ENCODE results near the gene KCNS3. TPM values are rescaled to one million over a fixed set of nuclear protein-coding genes. Genes with fewer than 3 reads are reported as not detected.

Gene KCNS3
- total RNA-seq, 2 experiments from 2014 or later = not detected

- POLR2A ChIA-PET = no interaction called here
- Histone ChIP-seq H3K27ac (ENCODE audit: low read depth, low read length, poor library complexity, severe bottlenecking) (no peak overlapping the region), H3K4me1 (ENCODE audit: insufficient read depth, low read length, poor library complexity, severe bottlenecking) (no peaks in the 10 kb centered on the region), H4K20me1 (ENCODE audit: insufficient read depth, low read length) (no peaks in the 10 kb centered on the region), H3K79me2 (ENCODE audit: insufficient read depth, low read depth, low read length) (no peaks in the 10 kb centered on the region), H3K4me2 (ENCODE audit: low read length) (no peak overlapping the region), H3K36me3 (ENCODE audit: insufficient read depth, low read length) (no peaks in the 10 kb centered on the region), H3K9me3 (ENCODE audit: low read length) (no peaks in the 10 kb centered on the region), H3K9me2 (ENCODE audit: insufficient read depth, low read length) (no peaks in the 10 kb centered on the region), H2AFZ (ENCODE audit: low read length) (no peak overlapping the region), H3K4me3 (ENCODE audit: low read depth, low read length, poor library complexity, severe bottlenecking) (no peak overlapping the region)
- DNase-seq (ENCODE audit: low spot score) = no peak
- CTCF ChIA-PET (ENCODE audit: unreplicated experiment) = no interaction called here
- intact Hi-C loops (cut with micrococcal nuclease; ENCODE audit: unreplicated experiment) = loop anchor here (2.0 to 5.0 kb wide), 2 partner anchors 324 to 525 kb away; no protein-coding TSS in a partner anchor
- no TSS peak for BruUV-seq (replicated peaks)
- TF ChIP-seq CTCF (conservative IDR thresholded peaks at IDR 0.05; ENCODE audit: low read length) (no peak), EZH2phosphoT487 (IDR thresholded peaks at IDR 0.05; ENCODE audit: borderline replicate concordance, low read depth, low read length) (no peak)
These were observed 24.7 kb upstream of the KCNS3 start for GRCh38 chr2:17853799-17854198.

GRCh38 chr2:17857021-17857420 is 21.4 kb upstream of the KCNS3 start:
- Histone ChIP-seq H3K9me3 (ENCODE audit: low read length) (no peaks in the 10 kb centered on the region), H3K4me2 (ENCODE audit: low read length) (no peak overlapping the region), H3K9me2 (ENCODE audit: insufficient read depth, low read length) (no peaks in the 10 kb centered on the region), H3K79me2 (ENCODE audit: insufficient read depth, low read depth, low read length) (no peaks in the 10 kb centered on the region), H3K27ac (ENCODE audit: low read depth, low read length, poor library complexity, severe bottlenecking) (no peak overlapping the region), H3K4me1 (ENCODE audit: insufficient read depth, low read length, poor library complexity, severe bottlenecking) (no peaks in the 10 kb centered on the region), H4K20me1 (ENCODE audit: insufficient read depth, low read length) (no peaks in the 10 kb centered on the region), H3K36me3 (ENCODE audit: insufficient read depth, low read length) (no peaks in the 10 kb centered on the region), H2AFZ (ENCODE audit: low read length) (no peak overlapping the region), H3K4me3 (ENCODE audit: low read depth, low read length, poor library complexity, severe bottlenecking) (no peak overlapping the region)
- intact Hi-C loops (cut with micrococcal nuclease; ENCODE audit: unreplicated experiment) = no loop called here
- TF ChIP-seq CTCF (conservative IDR thresholded peaks at IDR 0.05; ENCODE audit: low read length) = no peak
- no peak for TF ChIP-seq EZH2phosphoT487 (IDR thresholded peaks at IDR 0.05; ENCODE audit: borderline replicate concordance, low read depth, low read length)
- ChIA-PET POLR2A (interaction anchor here (0.7 kb wide), 1 partner anchor 98 kb away, joined by 3 read pairs; no protein-coding TSS in a partner anchor), CTCF (ENCODE audit: unreplicated experiment) (no interaction called here)
- BruUV-seq (replicated peaks) = no TSS peak
- DNase-seq (ENCODE audit: low spot score) = no peak

DNA sequence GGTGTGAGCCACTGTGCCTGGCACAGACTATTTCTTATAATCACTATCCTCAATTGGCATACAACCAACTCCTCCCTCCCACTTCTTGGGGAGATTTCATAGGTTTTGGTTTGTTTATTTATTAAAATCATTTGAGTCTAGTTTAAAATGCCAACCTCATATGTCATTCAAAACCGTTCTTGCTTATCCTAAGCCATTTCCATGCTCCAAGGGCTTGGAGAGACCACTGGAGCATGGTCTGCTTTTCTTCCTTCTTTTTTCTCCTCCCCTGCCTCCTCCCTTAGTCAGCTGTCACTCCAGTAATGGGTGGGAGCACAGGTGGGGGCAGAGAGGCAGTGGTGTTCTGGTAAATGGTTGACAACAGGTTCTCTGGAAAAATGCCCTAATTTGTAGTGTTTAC is 20.4 kb upstream of the KCNS3 start:
- ChIA-PET POLR2A (interaction anchor here (0.7 to 0.9 kb wide), 2 partner anchors 95 to 115 kb away, joined by 3 read pairs; no protein-coding TSS in a partner anchor), CTCF (ENCODE audit: unreplicated experiment) (no interaction called here)
- Histone ChIP-seq H3K4me2 (ENCODE audit: low read length) (no peak overlapping the region), H3K9me2 (ENCODE audit: insufficient read depth, low read length) (no peaks in the 10 kb centered on the region), H4K20me1 (ENCODE audit: insufficient read depth, low read length) (no peaks in the 10 kb centered on the region), H3K9me3 (ENCODE audit: low read length) (no peaks in the 10 kb centered on the region), H3K27ac (ENCODE audit: low read depth, low read length, poor library complexity, severe bottlenecking) (no peak overlapping the region), H3K4me3 (ENCODE audit: low read depth, low read length, poor library complexity, severe bottlenecking) (no peak overlapping the region), H3K36me3 (ENCODE audit: insufficient read depth, low read length) (no peaks in the 10 kb centered on the region), H3K4me1 (ENCODE audit: insufficient read depth, low read length, poor library complexity, severe bottlenecking) (no peaks in the 10 kb centered on the region), H2AFZ (ENCODE audit: low read length) (no peak overlapping the region), H3K79me2 (ENCODE audit: insufficient read depth, low read depth, low read length) (no peaks in the 10 kb centered on the region)
- BruUV-seq (replicated peaks) = no TSS peak
- no peak for DNase-seq (ENCODE audit: low spot score)
- TF ChIP-seq CTCF (conservative IDR thresholded peaks at IDR 0.05; ENCODE audit: low read length) = no peak
- no peak for TF ChIP-seq EZH2phosphoT487 (IDR thresholded peaks at IDR 0.05; ENCODE audit: borderline replicate concordance, low read depth, low read length)
- intact Hi-C loops (cut with micrococcal nuclease; ENCODE audit: unreplicated experiment) = no loop called here
